HEK293T (cell line): ENCODE data around the gene SLC6A1.

Experiments
- BHLHE40 ChIP-seq: fragments of 450-650 bp; IDR thresholded peaks from 2 replicates; pipeline ENCODE4 v1.6.1; 2016; ENCODE audit warnings: mild to moderate bottlenecking, moderate library complexity, borderline replicate concordance
- FOXA1 ChIP-seq: fragments of 450-650 bp; IDR thresholded peaks from 2 replicates; pipeline ENCODE4 v1.6.1; 2016; ENCODE audit warnings: mild to moderate bottlenecking
- FOXM1 ChIP-seq: fragments of 450-650 bp; IDR thresholded peaks from 2 replicates; pipeline ENCODE4 v1.6.1; 2017; ENCODE audit warnings: mild to moderate bottlenecking, borderline replicate concordance
- HDGF ChIP-seq: fragments of 450-650 bp; IDR thresholded peaks from 2 replicates; pipeline ENCODE4 v1.6.1; 2017; ENCODE audit warnings: antibody characterized with exemption, borderline replicate concordance
- SP1 ChIP-seq: fragments of 450-650 bp; IDR thresholded peaks from 2 replicates; pipeline ENCODE4 v1.6.1; 2017
- TARDBP ChIP-seq: fragments of 450-650 bp; IDR thresholded peaks from 2 replicates; pipeline ENCODE4 v1.6.1; 2016
- ZNF384 ChIP-seq: fragments of 450-650 bp; IDR thresholded peaks from 2 replicates; pipeline ENCODE4 v1.6.1; 2016

GRCh38 chr3:10982782-10983181, 9.8 kb upstream of the SLC6A1 start:
- TF ChIP-seq SP1 (no peak), FOXM1 (no peak), ZNF384 (no peak), TARDBP (no peak), HDGF (no peak), BHLHE40 (no peak), FOXA1 (no peak)
